Measurements from ENCODE around the gene NAA38.
A peak's percentile ranks its signal among the peaks of the same experiment; 100 is the strongest.

Gene NAA38

GRCh38 chr17:7838090-7839075, 19.0 kb downstream of the NAA38 start:
- FAIRE-seq, result no peak
- TF ChIP-seq CTCF (IDR thresholded peaks at IDR 0.05; ENCODE audit: insufficient read depth, missing control alignments), result no peak
- DNase-seq (ENCODE audit: insufficient read length, low spot score), result no peak

GRCh38 chr17:7837408-7838088, 19.8 kb downstream of the NAA38 start:
- no peak for TF ChIP-seq CTCF (IDR thresholded peaks at IDR 0.05; ENCODE audit: insufficient read depth, missing control alignments)
- FAIRE-seq (no peak), DNase-seq (ENCODE audit: insufficient read length, low spot score) (no peak)

GRCh38 chr17:7836596-7837407, 20.6 kb downstream of the NAA38 start:
- no peak for DNase-seq (ENCODE audit: insufficient read length, low spot score)
- peak; percentile 80 for FAIRE-seq
- no peak for TF ChIP-seq CTCF (IDR thresholded peaks at IDR 0.05; ENCODE audit: insufficient read depth, missing control alignments)

GRCh38 chr17:7835814-7836595, 21.4 kb downstream of the NAA38 start:
- DNase-seq (ENCODE audit: insufficient read length, low spot score), result no peak
- TF ChIP-seq CTCF (IDR thresholded peaks at IDR 0.05; ENCODE audit: insufficient read depth, missing control alignments), result no peak
- FAIRE-seq, result no peak

GRCh38 chr17:7834957-7835813, 22.2 kb downstream of the NAA38 start:
- FAIRE-seq (no peak), DNase-seq (ENCODE audit: insufficient read length, low spot score) (peak; percentile 62)
- TF ChIP-seq CTCF (IDR thresholded peaks at IDR 0.05; ENCODE audit: insufficient read depth, missing control alignments), result peak; percentile 58

Measured in D721Med (cell line).